ENCODE data around the gene STN1. TPM values are rescaled to one million over a fixed set of nuclear protein-coding genes. Genes with fewer than 3 reads are reported as not detected.

Gene STN1
- total and polyA plus RNA-seq, 2 of the 8 experiments (the other 6 are each of a cell fraction or from before 2014, with no cell fraction given), result 10.1 to 12.4 TPM

GRCh38 chr10:103890688-103891087 is 27.3 kb downstream of the STN1 start:
- no peak overlapping the region for H2BK15ac ChIP-seq (ENCODE audit: low read length)
- TF ChIP-seq SIN3A (conservative IDR thresholded peaks at IDR 0.05 in 1 of 2, IDR thresholded peaks at IDR 0.05 in 1 of 2; ENCODE audit: low read depth in 1 of 2, low read length in 2 of 2) (no peak), CREB1 (IDR thresholded peaks at IDR 0.05) (no peak), EGR1 (IDR thresholded peaks at IDR 0.05; ENCODE audit: borderline replicate concordance, low read depth, low read length) (no peak), CTCF (IDR thresholded peaks at IDR 0.05; ENCODE audit: control extremely low read depth in 1 of 3, insufficient read depth in 1 of 3, low read depth in 1 of 3, low read length in 3 of 3) (no peak), POLR2AphosphoS5 (IDR thresholded peaks at IDR 0.05; ENCODE audit: low read depth, low read length) (no peak), SAP30 (IDR thresholded peaks at IDR 0.05; ENCODE audit: insufficient read depth, insufficient replicate concordance, low read length) (no peak), BRCA1 (IDR thresholded peaks at IDR 0.05; ENCODE audit: low read depth, low read length) (no peak), RNF2 (IDR thresholded peaks at IDR 0.05; ENCODE audit: borderline replicate concordance, low read depth, low read length, missing control alignments, poor library complexity, severe bottlenecking) (no peak), POU5F1 (IDR thresholded peaks at IDR 0.05; ENCODE audit: low read depth, low read length) (no peak)

More at GRCh38 chr10:103890688-103891087, 27.3 kb downstream of the STN1 start:
- no peaks in the 10 kb centered on the region for H3K23me2 ChIP-seq (ENCODE audit: low read depth, low read length)
- H3K18ac ChIP-seq (ENCODE audit: extremely low read depth, low read length), result no peak overlapping the region
- no peak overlapping the region for H2BK5ac ChIP-seq (ENCODE audit: low read depth, low read length)
- H3K79me1 ChIP-seq (ENCODE audit: low read depth, low read length), result no peaks in the 10 kb centered on the region
- H2BK120ac ChIP-seq (replicated peaks; ENCODE audit: low read depth, low read length), result no peak overlapping the region
- H4K20me1 ChIP-seq (replicated peaks in 1 of 2; ENCODE audit: control insufficient read depth in 1 of 2, insufficient read depth in 2 of 2, low read length in 2 of 2), result peaks cover 0 to 2% of the 10 kb centered on the region in 2 experiments
- H3K9me3 ChIP-seq (ENCODE audit: insufficient read depth in 2 of 2, low read depth in 1 of 2, low read length in 1 of 2), result no peaks in the 10 kb centered on the region
- H2AK5ac ChIP-seq (ENCODE audit: low read depth, low read length), result no peak overlapping the region
- H3K14ac ChIP-seq (ENCODE audit: insufficient read length), result no peak overlapping the region
- no peak overlapping the region for H3K4me2 ChIP-seq (ENCODE audit: insufficient read depth in 1 of 2, low read depth in 2 of 2, low read length in 2 of 2)
- H3K27me3 ChIP-seq (replicated peaks in 1 of 4; ENCODE audit: control insufficient read depth in 3 of 4, extremely low read depth in 1 of 4, insufficient read depth in 3 of 4, low read length in 3 of 4), result no peaks in the 10 kb centered on the region
- no peak overlapping the region for H3K4me3 ChIP-seq (ENCODE audit: extremely low read depth in 1 of 4, insufficient read depth in 2 of 4, low read depth in 3 of 4, low read length in 4 of 4)
- CTCF ChIA-PET (ENCODE audit: partially characterized antibody), result interaction anchor here (0.9 to 2.3 kb wide), 16 partner anchors 10 to 416 kb away, joined by 3 to 15 read pairs (median 5); no protein-coding TSS in a partner anchor
- no peak overlapping the region for H2BK12ac ChIP-seq (ENCODE audit: low read depth, low read length)
- H3K23ac ChIP-seq (ENCODE audit: insufficient read length), result no peak overlapping the region
- no peak overlapping the region for H3K9ac ChIP-seq (replicated peaks in 1 of 4; ENCODE audit: extremely low read depth in 1 of 4, low read depth in 3 of 4, low read length in 3 of 4)
- H3K27ac ChIP-seq (ENCODE audit: low read depth, low read length), result no peak overlapping the region
- FAIRE-seq, result no peak
- POLR2A ChIA-PET (ENCODE audit: partially characterized antibody), result interaction anchor here (1.2 kb wide), 1 partner anchor 9 kb away, joined by 3 read pairs; no protein-coding TSS in a partner anchor
- H4K8ac ChIP-seq (ENCODE audit: extremely low read depth, insufficient read depth, low read length), result no peak overlapping the region
- WGBS, 2 experiments (ENCODE audit: extremely low coverage in 1 of 2, insufficient coverage in 1 of 2, insufficient read length in 1 of 2, insufficient replicate concordance in 2 of 2, low coverage in 1 of 2, low lambda C conversion rate in 2 of 2, missing lambda C conversion rate in 1 of 2), result 82% methylated on average over 2 of the region's 2 CpGs; no CpG with 5 or more reads in 1 of the 2 experiments
- H2AFZ ChIP-seq (ENCODE audit: low read length), result no peak overlapping the region
- H4K91ac ChIP-seq (replicated peaks; ENCODE audit: insufficient read length, low read length), result no peak overlapping the region
- no peaks in the 10 kb centered on the region; a peak in 1 of 7 replicates for H3K4me1 ChIP-seq (replicated peaks in 1 of 4; ENCODE audit: control insufficient read depth in 3 of 4, insufficient read depth in 4 of 4, low read length in 3 of 4)
- H3K79me2 ChIP-seq (ENCODE audit: control insufficient read depth in 1 of 2, insufficient read depth in 2 of 2, low read length in 2 of 2), result no peaks in the 10 kb centered on the region
- H3K4ac ChIP-seq (replicated peaks; ENCODE audit: insufficient read length, low read depth, low read length), result no peak overlapping the region
- H4K5ac ChIP-seq (ENCODE audit: insufficient read length, low read depth, low read length), result no peak overlapping the region
- H2BK20ac ChIP-seq (ENCODE audit: low read length), result no peak overlapping the region
- H3K36me3 ChIP-seq (ENCODE audit: control insufficient read depth in 2 of 4, insufficient read depth in 4 of 4, low read length in 3 of 4), result peaks cover 0 to 2% (median 0%) of the 10 kb centered on the region in 4 experiments; a peak in 1 of 8 replicates
- H3K56ac ChIP-seq (replicated peaks; ENCODE audit: insufficient read length, low read depth, low read length), result no peak overlapping the region
- no peak for DNase-seq (ENCODE audit: low read depth in 1 of 2, low spot score in 2 of 2)

All from H1 (cell line).